DLD1 (cell line): ENCODE measurements around the gene CADM1.

Experiments
- in situ Hi-C: cut with HindIII; loops from 2 replicates; pipeline ENCODE4 v1.10.0; 2017; ENCODE audit warnings: low sequenced_read_pairs

The CADM1 gene

DNA sequence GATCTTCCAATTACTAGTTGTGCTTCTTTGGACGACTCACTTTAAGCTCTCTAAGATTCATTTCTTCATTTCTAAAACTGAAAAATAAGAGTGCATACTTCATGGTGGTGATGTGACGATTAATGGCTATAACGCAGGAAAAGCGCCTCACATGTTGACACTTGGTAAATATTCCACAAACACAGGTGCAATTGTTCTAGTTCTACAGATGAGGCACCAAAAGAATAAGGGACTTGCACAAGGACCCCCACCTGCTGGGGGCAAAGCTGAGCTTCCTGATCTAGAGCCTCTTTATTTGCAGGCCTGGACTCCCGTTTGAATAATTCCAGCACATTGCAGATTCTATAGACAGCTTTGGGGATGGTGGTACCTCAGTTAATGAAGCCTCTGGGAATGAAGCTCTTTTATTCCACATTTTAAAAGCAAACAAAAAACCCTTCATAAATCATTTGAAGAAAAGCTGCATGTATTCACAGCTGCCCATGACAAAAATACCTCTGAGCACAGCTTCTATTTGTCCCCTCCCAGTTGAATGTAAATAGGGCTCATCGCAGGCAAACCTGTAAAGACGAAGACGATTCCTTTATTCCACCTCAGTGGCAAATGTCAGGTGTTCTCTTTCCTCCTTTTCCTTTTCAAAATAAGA lies 14.9 kb upstream of the CADM1 start:
- in situ Hi-C loops, result loop anchor here (25.0 kb wide), 1 partner anchor 182 kb away; no protein-coding TSS in a partner anchor

DNA sequence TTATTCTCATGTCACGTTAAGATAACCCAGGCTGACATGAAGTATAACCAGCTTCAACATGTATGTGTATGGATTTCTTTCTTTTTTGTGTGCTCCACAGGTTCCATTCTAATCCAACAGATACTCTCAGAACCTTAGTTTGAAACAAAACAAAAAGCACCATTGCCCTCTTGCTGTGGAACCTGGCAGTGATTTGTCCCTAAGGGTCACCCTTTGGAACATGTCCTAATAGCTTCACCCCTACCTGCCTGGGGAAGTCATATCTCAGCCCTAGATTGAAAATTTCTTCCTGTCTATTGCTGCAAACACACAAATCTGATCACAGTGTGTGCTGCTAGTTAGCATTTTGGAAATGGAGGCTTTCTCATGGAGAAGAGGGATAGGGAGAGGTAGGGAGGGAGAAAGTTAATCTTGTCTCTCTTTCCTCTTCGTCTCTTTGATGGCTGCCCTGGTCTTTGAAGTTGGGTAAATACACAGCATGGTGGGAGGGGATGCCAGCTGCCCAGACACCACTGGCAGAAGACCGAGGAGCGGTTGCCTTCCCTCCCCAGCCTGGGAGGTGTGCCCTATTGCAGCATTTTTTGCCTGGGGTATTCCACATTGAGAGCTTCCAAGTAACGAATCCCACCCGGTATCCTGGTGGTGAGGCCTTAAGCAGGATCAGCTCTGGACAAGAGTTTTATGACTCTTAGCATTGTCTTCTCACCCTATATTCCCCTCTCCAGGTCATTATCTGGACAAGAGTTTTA lies 11.6 kb upstream of the CADM1 start:
- in situ Hi-C loops, result loop anchor here (25.0 kb wide), 1 partner anchor 179 kb away; no protein-coding TSS in a partner anchor

DNA sequence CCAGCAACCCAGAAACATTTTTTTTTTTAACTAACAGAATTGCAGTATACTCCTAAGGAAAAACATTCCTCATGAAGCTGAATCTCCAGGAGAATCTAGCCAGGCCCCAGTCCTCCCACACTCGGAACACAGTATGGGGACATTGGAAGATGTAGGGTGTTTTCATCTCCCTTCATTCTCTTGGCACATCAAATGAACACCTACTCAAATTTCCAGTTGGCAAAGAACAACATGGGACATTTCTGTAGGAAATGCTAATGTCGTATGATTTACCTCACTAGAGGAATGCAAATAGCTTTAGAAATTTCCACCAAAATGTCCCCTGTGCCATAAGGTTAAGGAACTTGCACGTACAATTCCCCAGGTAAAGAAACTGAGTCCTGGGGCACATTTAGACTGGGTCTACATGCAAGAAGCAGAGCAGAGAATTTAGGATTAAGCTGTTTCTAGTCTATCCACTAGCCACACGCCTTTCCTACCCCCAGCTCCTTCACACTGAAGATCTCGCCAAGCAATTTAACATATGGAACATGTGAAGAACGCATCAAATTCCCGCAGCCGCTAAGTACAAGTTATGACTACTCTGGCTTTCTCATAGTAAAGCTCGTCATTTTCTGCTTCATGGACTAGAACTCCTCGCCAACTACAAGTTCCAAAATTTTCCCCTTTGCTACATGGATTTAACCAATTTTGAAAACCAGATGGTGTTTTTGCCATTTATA lies 2.9 kb upstream of the CADM1 start:
- in situ Hi-C loops, result loop anchor here (25.0 kb wide), 1 partner anchor 170 kb away; no protein-coding TSS in a partner anchor

DNA sequence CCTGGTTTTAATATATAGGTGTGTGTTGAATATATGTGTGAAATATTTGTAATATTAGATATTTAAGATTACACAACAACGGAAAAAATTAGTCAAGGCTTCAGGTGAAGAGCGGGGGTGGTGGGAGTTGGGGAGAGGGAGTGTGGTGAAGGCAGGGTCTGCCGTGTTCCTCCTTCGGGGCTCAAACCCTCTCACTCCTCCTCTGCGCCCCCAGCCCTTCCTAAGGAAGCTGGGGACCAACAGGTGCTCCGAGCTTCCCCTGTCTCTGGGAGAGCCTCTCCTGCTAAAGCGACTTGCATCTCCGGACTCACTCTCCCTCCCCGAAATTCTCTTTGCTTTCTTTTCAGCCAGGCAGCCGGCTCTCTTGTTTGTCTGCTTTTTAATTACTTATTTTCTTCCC lies 960 bp upstream of the CADM1 start:
- in situ Hi-C loops, result loop anchor here (25.0 kb wide), 1 partner anchor 168 kb away; no protein-coding TSS in a partner anchor

DNA sequence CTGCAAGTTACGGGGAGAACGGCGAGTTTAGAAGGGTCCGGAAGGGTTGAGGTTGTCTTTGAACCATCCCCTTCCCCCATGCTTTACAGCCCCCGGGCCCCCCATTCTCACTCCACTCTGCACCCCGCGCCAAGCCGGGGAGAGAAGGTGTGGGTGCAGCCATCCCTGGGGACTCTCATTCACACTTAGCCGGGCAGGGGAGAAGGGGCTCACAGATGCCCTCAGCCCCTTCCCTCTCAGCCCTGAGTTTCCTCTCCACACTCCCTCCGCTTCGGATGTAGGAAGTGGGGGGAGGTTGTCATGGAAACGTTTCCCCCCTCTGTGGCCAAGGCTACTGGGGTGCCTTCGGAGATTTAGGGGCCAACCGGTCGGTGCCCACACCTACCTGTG lies 334 bp downstream of the CADM1 start:
- in situ Hi-C loops, result loop anchor here (25.0 kb wide), 1 partner anchor 167 kb away; no protein-coding TSS in a partner anchor

DNA sequence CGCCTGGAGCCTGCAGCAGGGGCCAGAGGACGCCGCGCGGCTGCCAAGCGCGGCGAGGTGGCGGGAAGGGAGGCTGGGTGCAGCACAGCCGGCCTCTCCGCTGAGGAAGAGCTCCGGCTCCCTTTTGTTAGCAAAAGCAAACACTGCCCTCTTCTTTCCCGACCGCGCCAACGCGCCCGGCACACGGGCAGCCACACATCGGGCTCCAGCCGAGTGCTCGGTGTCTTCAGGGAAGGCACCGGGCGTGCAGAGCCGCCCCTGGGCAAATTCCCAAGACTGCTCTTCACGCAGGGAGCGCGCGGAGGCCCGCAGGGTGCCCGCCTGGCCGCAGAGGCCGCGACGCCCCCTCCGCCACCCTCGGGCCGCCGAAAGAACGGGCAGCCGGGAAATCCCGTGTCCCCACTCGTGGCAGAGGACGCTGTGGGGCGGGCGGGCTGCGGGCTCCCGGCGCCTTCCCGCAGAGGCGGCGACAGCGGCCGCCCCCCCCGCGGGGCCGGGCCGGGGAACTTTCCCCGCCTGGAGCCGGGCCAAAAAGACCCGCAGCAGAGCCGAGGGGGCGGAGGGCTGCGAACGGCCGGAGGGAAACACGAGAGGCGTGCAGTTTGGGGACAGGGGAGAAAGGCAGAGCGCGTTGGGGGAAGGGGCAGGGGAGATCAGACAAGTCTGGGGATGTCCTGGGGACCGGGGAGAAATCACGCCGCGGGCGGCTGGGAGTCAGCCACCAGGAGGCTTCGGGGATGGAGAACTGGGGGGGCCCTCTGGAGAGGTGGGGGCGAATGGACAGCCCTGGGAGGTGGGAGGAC lies 931 bp downstream of the CADM1 start:
- in situ Hi-C loops, result loop anchor here (25.0 kb wide), 1 partner anchor 166 kb away; no protein-coding TSS in a partner anchor

DNA sequence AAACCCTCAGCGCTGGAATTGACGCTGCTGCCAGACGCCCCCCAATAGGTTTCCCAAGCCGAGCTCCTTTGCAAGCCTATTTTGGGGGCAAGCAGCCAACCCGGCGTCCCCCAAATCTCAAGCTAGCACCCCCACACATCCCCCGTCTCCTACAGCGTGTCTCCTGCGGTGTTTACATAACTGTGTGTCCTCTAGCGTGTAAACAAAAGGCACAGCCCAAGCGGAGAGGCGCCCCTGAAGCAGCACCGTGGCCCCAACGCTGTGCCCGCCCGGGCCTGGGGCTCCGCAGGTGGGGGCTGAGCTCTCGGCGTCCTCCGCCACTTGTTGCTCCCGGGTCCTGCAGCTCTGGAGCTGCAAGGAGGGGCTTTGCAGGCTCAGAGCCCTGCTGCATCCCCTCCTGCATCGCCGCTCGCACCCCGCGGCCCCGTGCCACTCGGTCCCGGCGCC lies 1.6 kb downstream of the CADM1 start:
- in situ Hi-C loops, result loop anchor here (25.0 kb wide), 1 partner anchor 165 kb away; no protein-coding TSS in a partner anchor

DNA sequence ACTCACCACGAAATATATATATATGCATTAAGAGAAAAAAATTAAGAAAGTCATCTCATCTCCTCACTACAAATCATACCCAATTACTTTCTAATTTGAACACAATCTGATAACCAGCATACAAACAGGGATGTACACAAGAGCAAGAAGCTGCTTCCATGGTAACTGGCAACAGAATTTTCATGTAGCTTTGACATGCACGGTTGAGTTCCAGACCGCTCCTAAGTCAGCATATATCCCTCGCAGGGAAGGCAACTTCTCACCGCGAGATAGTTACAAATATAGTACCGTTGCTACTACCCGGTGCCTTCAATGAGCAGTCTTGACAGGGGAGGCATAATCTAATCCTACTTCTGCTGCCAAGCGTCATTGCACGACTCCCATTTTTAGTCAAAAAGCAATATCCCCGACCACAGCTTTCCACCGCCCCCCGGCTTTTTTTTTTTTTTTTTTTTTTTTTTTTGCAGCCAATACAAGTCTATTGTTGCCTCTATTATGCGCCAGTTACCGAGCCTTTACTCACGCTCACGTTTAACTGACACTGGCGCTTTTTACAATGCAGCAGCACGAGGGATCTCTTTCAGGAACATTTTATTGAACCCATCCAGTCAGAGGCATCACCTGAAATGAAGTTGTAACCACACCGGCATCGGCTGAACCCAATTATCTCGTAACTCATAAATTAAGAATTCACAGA lies 2.2 kb downstream of the CADM1 start:
- in situ Hi-C loops, result loop anchor here (25.0 kb wide), 1 partner anchor 165 kb away; no protein-coding TSS in a partner anchor

DNA sequence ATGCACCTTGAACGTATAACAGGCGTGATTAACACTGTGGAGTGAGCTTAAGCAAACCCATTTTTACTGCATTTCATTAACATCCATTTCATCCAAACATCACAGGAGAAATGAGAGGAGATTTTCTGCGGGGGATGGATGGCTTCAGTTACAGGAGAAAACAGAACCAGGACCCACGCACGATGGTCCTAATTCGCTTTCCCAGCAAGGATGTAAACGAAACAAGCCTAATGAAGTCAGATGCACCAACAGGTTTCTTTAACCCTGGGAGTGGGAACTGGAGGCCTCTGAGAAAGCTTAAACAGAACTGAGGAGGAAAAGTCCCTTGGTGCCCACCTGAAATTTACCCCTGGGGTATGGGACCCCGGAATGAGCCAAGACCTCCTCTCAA lies 2.7 kb downstream of the CADM1 start:
- in situ Hi-C loops, result loop anchor here (25.0 kb wide), 1 partner anchor 164 kb away; no protein-coding TSS in a partner anchor

DNA sequence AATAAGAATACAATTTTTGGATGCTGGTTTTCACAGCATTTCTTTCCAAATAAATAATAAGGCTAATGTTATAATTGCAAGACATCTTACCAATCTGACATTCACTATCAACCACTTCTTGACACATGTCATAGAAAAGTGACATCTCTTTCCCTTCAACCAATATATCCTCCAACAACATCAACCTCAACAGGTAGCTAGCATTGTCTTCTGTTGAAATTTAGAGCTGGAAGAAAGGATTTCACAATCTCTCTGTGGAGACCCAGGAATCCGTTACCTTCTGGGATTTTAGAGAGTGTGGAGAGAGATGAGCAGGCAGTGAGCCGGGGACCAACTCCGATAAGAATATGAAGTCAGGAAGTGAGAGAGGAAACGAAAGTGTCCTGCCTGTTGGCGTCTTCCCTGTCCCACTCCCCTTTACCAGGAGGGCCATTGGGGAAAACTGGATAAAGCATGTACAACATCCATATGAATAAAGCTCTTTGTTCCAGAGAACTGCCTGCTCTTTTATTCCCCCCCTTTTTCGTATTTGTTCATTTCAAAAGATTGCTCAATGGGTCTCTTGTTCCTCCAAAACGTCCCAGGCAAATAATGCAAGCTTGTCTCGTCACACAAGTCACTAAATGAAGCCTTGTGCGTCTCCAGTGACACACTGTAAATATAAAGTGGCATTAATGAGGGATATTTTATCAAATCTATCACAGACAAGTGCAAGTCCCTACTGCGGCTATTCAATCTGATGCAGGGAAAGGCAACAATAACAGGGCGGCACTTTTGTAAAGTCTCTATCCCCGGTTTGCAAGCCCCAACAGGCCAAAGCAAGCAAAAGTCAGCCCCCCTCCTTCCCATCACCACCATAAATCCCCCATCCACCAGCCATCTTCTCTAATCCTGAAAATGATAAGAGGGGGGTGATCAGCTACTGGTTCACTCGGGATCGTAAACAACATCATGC lies 3.4 kb downstream of the CADM1 start:
- in situ Hi-C loops, result loop anchor here (25.0 kb wide), 1 partner anchor 164 kb away; no protein-coding TSS in a partner anchor

DNA sequence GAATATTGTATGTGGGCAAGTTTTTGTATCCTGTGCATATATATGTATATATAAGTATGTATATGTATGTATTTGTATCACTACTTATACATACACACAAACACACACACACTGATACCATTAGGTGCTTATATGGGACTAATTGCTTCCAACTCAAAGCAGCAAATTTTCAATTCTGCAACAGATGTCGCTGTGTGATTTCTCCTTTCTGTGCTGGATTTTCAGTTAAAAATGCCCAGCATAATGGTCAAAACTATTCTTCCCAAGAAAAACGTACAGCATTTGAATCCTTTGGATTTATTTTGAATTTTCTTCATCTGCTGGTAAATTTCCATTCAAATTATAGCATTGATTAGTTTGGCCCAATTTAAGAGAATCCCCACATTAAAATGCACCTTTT lies 4.3 kb downstream of the CADM1 start:
- in situ Hi-C loops, result loop anchor here (25.0 kb wide), 1 partner anchor 163 kb away; no protein-coding TSS in a partner anchor

DNA sequence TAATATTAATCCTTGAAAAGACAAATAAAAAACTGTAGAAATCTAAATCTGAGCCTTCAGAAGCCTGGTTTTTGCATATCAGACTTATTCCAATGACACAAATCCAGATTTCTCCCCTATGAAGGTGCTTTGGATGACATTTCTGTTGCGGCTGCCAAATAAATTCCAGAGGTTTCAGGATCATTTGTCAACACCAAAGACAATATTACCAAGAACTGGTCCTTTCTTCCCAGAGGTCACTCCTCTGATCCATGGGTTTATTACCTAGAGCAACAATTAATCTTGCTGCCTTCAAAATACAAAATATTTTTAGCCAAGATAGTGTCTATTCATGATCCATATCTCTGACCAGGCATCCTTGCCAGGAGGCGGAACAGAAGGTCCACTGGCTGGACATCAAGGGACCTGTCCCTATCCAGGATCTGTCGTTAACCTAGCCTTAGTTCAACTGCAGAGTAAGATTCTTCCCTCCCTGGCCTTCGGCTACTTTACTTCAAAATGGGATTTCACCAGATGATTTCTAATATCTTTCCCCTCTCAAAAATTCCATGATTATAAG lies 4.9 kb downstream of the CADM1 start:
- in situ Hi-C loops, result no loop called here

DNA sequence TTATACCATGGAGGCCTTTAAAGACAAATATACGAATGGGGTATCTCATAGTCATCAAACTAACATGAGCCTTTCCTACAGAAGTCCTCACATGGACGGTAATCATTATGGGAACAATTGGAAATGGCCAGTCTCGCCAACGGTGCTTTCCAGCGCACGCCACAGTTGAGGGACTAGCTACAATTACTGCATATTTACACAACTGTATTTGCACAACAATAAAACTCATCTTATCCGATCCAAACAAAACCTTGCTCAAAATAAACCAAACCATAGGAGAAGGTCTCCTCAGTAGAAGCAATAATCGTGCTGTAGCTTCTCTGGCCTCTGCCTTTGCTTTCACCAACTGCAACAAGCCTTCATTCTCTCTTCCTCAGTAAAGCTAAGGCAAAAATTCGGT lies 5.9 kb downstream of the CADM1 start:
- in situ Hi-C loops, result no loop called here

DNA sequence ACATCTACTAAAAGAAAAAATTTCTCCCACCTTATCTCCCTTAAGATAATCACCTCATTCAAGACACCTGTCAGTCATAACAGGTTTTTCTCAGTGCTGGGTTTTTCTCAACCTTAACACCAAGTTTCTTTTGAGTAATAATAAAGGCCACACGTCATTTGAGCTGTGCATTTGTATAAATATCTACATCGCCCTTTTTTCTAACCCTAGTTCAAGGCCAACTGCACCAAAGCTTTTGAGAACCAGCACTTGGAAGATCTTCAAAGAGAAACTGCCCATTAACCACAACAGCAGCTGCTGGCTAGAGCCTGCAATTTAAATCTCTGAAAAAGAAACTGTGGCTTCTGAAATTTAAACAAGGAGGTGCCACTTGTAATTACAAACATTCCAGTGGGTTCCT lies 6.9 kb downstream of the CADM1 start:
- in situ Hi-C loops, result no loop called here

DNA sequence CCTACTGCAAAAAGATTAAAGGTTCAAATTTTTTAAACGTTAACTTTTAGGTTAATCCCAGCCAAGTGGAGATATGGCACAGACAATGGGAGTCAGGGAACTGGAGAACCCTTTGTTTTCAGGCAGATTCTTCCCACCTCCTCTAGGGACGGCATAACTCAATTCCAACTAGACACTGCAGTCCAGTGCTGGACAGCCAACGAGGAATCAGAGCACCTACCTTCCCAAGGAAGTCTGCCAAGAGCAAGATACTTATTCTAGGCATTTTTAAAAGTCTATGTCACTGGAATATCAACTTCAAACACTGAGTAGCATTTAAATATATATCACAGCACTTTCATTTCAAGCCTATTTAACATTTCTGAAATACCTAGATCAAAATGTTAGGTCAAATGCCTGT lies 7.3 kb downstream of the CADM1 start:
- in situ Hi-C loops, result no loop called here

DNA sequence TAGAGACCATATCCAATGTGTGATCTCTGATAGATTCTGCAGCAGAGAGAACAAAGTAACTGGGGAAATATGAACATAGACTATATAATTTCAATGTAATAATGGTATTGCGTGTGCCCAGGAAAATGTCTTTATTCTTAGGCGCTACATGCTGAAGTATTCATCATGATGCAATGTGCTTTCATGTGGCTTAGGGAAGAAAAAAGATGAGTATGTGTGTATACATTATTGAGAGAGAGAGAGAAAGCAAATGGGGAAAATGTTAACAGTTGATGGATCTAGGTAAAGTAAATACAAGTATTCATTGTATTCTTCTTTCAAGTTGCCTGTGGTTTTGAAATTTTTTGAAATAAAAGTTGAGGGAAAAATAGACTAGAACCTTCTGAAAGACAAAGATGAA lies 10.3 kb downstream of the CADM1 start:
- in situ Hi-C loops, result no loop called here

DNA sequence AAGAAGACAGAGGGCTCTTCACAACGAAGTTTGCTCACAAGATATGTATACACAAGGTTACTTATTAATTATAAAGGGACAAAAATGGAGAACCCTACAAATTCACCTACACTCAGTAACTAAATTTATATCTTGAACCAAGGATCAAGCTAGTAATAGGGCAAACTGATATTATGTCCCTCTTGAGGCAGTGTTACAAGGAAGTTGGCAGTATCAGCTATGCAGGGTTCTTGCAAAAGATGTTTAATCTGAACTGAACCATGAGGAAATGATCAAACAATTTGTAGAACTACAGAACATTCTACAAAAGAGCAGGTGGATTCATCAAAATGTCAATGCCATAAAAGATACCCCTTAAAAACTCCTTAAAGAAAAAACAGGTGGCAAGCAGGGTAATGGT lies 10.7 kb downstream of the CADM1 start:
- in situ Hi-C loops, result no loop called here

DNA sequence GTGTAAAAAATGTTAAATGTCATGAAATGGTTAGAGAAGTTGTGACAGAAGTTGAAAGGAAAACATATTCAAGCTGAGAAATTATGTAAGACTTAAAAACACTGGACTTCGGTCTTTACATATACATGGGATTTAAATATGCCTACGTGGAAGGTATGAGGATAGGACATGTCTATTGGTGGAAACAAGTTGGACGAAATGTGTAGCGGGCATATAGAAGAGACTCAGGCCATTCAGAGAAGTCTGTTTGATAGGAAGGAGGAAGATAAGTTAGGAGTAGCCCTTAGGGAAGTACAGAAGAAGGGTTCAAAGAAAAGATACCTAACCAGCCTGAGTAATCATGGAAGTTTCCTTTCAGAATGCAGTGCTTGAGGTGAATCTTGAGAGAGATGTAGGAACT lies 14.7 kb downstream of the CADM1 start:
- in situ Hi-C loops, result no loop called here
